ENCODE results near the gene HOXD3. TPM values are rescaled to one million over a fixed set of nuclear protein-coding genes. Genes with fewer than 3 reads are reported as not detected.

Gene HOXD3
- total and polyA plus RNA-seq, 2 experiments from 2014 or later: not detected

- Histone ChIP-seq H4K20me1 (replicated peaks; ENCODE audit: insufficient read depth) (no peaks in the 10 kb centered on the region), H3K4me1 (ENCODE audit: insufficient read depth) (no peaks in the 10 kb centered on the region), H3K9me2 (ENCODE audit: insufficient read depth) (no peaks in the 10 kb centered on the region), H3K27ac (ENCODE audit: low read depth) (no peak overlapping the region), H3K36me3 (ENCODE audit: insufficient read depth) (no peaks in the 10 kb centered on the region), H3K4me3 (no peak overlapping the region), H3K27me3 (ENCODE audit: insufficient read depth) (no peaks in the 10 kb centered on the region), H3F3A (replicated peaks; ENCODE audit: low read depth) (no peaks in the 10 kb centered on the region), H3K79me2 (replicated peaks; ENCODE audit: insufficient read depth) (no peaks in the 10 kb centered on the region), H2AFZ (no peak overlapping the region), H3K4me2 (no peak overlapping the region)
- Mint-ChIP-seq H3K4me3 (no peak overlapping the region), H3K9me3 (no peaks in the 10 kb centered on the region), H3K36me3 (ENCODE audit: low read depth) (no peaks in the 10 kb centered on the region), H3K27me3 (ENCODE audit: insufficient read depth, low read depth, poor library complexity) (peaks cover 3% of the 10 kb centered on the region), H3K4me1 (no peaks in the 10 kb centered on the region), H3K27ac (no peak overlapping the region)
- DNase-seq (ENCODE audit: low spot score) (no peak), ATAC-seq (no peak)
- TF ChIP-seq JUNB (IDR thresholded peaks at IDR 0.05; ENCODE audit: unreplicated experiment) (no peak), EZH2 (IDR thresholded peaks at IDR 0.05; ENCODE audit: low read depth, unreplicated experiment) (no peak), ZNF331 (CRISPR knock-in tag; IDR thresholded peaks at IDR 0.05; ENCODE audit: low read depth) (no peak)
Measured at GRCh38 chr2:176206682-176207081, 49.6 kb downstream of the HOXD3 start.

GRCh38 chr2:176211110-176211509 is 54.0 kb downstream of the HOXD3 start:
- H3F3A ChIP-seq (replicated peaks; ENCODE audit: low read depth): no peaks in the 10 kb centered on the region
- Mint-ChIP-seq H3K4me1 (no peaks in the 10 kb centered on the region), H3K27me3 (ENCODE audit: insufficient read depth, low read depth, poor library complexity) (no peaks in the 10 kb centered on the region), H3K36me3 (ENCODE audit: low read depth) (no peaks in the 10 kb centered on the region), H3K9me3 (no peaks in the 10 kb centered on the region), H3K4me3 (no peak overlapping the region), H3K27ac (no peak overlapping the region)
- H3K4me1 ChIP-seq (ENCODE audit: insufficient read depth): no peaks in the 10 kb centered on the region
- H3K4me2 ChIP-seq: no peak overlapping the region
- no peaks in the 10 kb centered on the region for H3K79me2 ChIP-seq (replicated peaks; ENCODE audit: insufficient read depth)
- no peak for DNase-seq (ENCODE audit: low spot score)
- no peaks in the 10 kb centered on the region for H3K9me2 ChIP-seq (ENCODE audit: insufficient read depth)
- H3K27ac ChIP-seq (ENCODE audit: low read depth): no peak overlapping the region
- H4K20me1 ChIP-seq (replicated peaks; ENCODE audit: insufficient read depth): no peaks in the 10 kb centered on the region
- no peak overlapping the region for H3K4me3 ChIP-seq
- H3K27me3 ChIP-seq (ENCODE audit: insufficient read depth): no peaks in the 10 kb centered on the region
- no peak overlapping the region for H2AFZ ChIP-seq
- H3K36me3 ChIP-seq (ENCODE audit: insufficient read depth): no peaks in the 10 kb centered on the region
- no peak for ATAC-seq
- TF ChIP-seq ZNF114 (CRISPR knock-in tag; IDR thresholded peaks at IDR 0.05): no peak
- no peak for TF ChIP-seq CTCF (conservative IDR thresholded peaks at IDR 0.05; ENCODE audit: low read depth in 2 of 2)
- TF ChIP-seq EZH2phosphoT487 (IDR thresholded peaks at IDR 0.05; ENCODE audit: unreplicated experiment): no peak
- no peak for TF ChIP-seq EZH2 (IDR thresholded peaks at IDR 0.05; ENCODE audit: low read depth, unreplicated experiment)
- no peak for TF ChIP-seq NANOG (IDR thresholded peaks at IDR 0.05; ENCODE audit: borderline replicate concordance)
- no peak for TF ChIP-seq CREB1 (CRISPR knock-in tag; IDR thresholded peaks at IDR 0.05; ENCODE audit: low read depth)
- TF ChIP-seq STAT1 (IDR thresholded peaks at IDR 0.05; ENCODE audit: unreplicated experiment): no peak
- no peak for TF ChIP-seq JUNB (IDR thresholded peaks at IDR 0.05; ENCODE audit: unreplicated experiment)
- no peak for TF ChIP-seq ZNF462 (CRISPR knock-in tag; IDR thresholded peaks at IDR 0.05)
- TF ChIP-seq REST (IDR thresholded peaks at IDR 0.05; ENCODE audit: unreplicated experiment): no peak
